Ramos (cell line): ENCODE results near the gene GP1BA.

ENCODE experiments used
- in situ Hi-C: fragments of 300-500 bp; cut with MboI; formaldehyde crosslinking; loops from one replicate; pipeline ENCODE4 v1.14.3; 2022; ENCODE audit warnings: low sequenced_read_pairs; ENCODE audit not compliant: unreplicated experiment

The GP1BA gene

DNA sequence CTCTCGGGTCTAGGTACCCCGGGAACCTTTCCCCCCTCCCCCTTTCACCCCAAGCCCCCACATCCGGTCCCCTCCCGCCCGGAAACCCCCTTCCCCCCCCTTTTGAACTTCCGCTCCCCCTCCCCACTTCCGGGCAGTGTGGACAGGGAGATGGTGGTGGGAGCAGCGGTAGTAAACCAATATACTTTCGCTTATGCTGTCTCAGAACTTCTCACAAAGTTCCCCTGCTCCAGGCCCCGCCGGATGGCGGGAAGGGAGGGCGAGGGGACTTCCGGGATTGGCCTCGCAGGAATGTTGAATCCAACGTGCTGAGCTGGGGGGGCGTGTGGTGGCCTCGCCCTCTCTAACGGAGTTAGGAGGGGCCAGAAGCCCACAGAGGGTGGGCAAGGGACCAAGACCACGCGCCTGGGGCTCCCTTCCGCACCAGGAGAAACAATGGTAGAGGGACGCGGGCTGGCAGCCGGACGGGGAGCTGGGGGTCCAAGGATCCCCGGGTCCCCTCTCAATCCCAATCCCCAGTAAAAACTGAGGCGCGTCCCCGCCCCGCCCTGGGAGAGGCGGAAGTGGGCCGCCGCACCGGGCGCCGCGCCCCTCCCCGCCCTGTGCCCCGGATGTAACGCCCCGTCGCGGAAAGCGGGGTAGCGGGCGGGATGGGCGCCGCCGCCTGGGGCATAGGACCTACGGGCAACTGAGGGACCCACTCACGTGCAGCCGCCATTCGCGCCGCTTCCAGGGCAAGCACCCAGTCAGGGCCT lies 15.5 kb downstream of the GP1BA start:
- in situ Hi-C loops = no loop called here

DNA sequence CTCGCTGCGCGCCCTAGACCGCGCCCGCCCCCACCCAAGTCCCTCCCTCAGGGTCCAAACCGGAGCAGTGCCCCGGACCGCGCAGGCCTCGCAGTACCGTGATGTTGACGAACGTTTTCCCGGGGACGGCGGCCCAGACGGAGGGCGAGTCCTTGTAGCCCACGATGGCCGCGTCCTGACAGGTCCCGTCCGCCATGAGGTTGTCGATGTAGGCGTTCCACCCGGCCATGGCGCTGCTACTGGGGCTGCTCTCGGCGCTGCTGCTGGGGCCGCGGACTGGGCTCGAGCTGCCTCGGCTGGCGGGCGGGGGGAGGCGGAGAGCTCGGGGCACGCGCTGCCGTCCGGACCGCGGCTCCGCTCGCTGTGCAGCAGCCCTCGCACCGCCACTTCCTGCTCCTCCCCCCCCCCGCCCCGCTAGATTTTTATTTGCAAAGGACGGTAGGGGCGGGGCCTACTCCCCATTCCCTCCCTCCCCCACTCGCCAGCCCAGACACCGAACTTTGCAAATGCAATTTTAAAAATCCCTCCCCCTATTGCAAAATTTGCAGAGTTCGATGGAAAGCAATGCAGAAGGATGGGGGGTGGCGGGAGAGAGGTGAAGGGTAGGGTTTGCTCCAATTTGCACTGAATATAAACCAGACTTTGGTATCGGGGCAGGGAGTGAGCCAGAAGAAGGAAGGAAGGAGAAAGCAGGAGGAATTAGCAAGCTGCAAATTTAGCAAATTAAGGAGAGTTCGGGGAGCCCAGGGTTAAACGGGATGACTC lies 16.3 kb downstream of the GP1BA start, which contains the start of gene PFN1:
PFN1 (minus strand) TSS at position 365 of the 765 bp plus-strand sequence; CDS start at position 229, 136 bp downstream.
- in situ Hi-C loops = no loop called here

DNA sequence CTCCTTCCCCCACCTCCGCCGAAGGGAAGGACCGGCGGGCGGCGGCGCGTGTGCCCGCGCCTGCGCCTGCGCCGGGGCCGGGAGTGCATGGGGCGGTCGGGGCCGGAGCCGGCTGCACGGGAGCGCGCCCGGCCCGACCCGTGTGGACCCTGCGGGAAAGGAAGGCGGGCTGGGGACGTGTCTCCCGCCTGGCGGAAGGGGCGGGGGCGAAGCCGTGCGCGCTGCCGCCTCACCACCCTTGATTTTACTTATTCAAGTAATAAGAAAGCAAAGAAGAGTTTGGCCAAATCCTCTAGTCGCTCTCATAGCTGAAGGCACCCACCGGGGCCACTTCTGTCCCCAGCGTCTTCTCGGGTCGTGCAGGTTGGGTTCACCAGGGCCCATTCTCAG lies 16.8 kb downstream of the GP1BA start:
- in situ Hi-C loops = no loop called here

DNA sequence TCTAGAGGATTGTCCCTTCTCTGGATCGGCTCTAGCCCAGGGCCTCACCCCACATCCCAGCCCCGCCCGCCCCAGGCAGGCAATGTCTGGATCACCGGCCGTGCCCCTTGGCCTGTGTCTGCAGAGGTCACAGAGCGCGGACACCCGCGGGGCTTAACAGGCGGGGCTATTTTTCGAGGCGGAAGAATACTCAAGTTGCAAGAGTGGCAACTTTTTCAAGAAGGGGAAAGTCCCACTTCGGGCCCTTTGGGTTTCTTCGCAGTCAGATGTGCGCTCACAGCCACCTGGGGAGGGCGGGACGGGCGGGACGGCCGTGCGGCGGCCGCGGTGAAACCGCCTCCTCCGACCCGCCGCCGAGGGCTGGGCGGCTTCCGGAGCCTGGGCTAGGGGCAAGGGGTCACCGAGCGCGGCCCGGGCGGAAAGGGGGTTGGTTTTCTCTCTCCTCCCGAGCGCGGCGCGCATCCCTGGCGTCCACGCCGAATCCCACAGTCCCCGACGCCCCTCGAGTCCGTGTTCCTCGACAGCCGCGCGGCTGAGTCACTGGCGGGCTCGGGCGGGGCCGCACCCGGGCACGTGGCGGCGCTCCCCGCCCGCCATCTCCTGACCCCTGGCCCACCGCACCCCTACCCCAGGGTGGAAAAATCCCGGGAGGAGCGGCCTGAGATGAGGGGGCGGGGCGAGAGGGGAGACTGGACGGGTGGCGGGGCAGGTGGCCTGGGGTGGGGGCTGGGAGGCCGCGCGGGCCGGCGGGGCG lies 17.4 kb downstream of the GP1BA start:
- in situ Hi-C loops = no loop called here

DNA sequence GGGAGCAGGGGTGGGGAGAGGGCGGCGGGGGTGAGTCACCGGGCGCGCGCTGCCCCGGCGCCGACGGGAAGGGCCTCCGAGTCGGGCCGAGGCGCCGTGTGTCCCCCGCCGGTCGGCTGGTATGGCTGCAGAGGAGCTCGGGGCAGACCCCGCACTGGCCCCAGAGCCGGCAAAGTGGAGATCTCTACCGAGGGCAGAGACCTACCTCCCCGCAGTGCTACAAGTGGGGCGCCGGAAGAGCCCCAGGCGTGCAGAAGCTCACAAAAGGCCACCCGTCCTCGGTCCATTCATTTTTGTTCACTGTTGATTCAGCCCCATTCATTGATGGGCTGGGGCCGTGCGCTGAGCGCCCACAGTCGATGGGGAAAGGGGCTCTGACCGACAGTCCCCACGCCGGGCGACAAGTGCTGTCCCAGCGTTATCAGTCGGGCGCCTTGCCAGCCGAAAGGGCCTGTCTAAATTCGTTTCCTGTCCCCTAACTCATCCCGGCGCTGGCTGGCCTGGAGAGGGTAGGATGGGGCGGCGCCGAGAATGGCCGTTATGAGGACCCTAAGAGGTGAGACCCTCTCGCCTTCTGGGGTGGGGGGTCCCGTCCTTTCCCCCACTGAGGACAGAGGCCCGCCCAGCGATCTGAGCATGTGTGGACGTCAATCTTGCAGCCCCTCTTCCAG lies 18.1 kb downstream of the GP1BA start:
- in situ Hi-C loops = no loop called here

DNA sequence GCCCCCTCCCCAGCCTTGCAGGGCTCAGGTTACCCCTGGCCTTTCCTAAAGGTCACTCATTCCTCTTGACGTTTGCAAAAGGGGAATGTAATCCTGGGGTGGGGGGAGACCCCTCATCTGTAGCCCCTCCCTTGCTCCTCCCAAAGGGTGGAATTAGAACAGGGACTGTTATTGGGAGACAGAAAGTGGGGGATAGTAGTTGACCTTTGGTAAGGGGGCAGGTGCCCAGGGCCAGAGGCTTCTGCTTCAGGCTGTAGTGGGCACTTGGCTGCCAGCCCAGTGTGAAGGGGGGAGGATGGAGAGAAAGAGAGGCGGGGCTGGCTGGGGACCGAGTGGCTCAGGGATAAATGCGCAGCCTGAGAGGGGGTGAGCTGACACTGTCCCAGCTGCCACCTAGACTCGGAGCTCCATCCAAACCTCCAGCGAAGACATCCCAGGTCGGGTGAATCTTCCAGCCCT lies 18.7 kb downstream of the GP1BA start, which contains the start of gene ENO3:
ENO3 (plus strand) TSS at position 374 of the 459 bp plus-strand sequence. CDS start 711 bp downstream, outside the sequence.
- in situ Hi-C loops = no loop called here

DNA sequence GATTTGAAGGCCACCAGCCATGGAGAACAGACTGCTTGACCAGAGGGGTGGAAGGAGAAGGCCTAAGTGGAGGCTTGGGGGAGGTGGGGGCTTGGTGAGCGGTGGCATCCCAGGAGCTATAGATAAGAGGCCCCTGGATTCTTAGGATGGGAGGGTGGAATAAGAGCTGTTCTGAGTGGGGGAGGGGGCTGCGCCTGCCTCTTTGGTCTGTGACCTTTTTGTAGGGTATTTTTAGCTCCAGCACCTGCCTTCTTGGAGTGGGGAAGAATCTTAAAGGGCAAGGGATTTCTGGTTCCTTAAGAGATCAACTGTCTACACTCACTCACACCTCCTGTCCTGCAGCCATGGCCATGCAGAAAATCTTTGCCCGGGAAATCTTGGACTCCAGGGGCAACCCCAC lies 19.4 kb downstream of the GP1BA start:
- in situ Hi-C loops = no loop called here

DNA sequence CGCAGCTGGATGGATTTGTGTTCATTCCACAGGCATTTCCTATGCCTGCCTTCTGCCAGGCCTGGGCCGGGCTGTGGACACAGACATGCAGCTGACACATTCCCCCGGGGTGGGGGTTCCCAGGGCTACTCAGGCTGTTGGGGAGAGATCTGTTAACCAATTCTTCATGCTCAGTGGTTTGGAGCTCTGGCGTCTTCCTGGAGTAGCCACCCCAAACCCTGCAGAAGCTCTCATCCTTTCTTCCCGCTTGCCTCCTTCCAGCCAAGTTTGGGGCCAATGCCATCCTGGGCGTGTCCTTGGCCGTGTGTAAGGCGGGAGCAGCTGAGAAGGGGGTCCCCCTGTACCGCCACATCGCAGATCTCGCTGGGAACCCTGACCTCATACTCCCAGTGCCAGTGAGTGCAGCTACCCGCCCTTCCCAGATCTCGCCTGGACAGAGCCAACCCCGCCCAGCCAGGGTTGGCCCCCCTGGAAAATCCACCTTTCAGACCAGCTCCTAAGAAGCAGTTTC lies 21.4 kb downstream of the GP1BA start:
- in situ Hi-C loops = no loop called here

DNA sequence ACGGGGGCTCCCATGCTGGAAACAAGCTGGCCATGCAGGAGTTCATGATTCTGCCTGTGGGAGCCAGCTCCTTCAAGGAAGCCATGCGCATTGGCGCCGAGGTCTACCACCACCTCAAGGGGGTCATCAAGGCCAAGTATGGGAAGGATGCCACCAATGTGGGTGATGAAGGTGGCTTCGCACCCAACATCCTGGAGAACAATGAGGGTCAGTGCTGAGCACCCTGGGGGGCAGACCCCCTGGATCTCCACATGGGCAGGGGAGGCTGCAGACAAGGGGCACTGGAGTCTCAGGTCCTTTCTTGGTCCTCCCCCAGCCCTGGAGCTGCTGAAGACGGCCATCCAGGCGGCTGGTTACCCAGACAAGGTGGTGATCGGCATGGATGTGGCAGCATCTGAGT lies 23.0 kb downstream of the GP1BA start:
- in situ Hi-C loops = no loop called here

DNA sequence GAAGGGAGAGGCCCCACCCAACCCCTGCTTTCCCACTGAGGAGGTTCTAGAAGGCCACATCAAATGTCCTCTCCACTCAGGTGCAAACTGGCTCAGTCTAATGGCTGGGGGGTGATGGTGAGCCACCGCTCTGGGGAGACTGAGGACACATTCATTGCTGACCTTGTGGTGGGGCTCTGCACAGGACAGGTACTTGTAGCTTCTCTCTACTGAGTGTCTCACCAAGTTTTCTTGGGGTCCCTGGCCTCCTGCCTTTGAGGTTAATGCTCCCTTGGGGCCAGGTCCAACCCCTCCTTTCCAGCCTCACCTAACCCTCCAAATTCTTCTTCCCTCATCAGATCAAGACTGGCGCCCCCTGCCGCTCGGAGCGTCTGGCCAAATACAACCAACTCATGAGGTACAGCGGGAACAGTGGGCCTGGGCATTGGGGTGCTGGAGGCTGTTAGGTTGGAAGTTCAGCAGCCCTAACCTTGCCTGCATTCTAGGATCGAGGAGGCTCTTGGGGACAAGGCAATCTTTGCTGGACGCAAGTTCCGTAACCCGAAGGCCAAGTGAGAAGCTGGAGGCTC lies 24.5 kb downstream of the GP1BA start:
- in situ Hi-C loops = no loop called here

DNA sequence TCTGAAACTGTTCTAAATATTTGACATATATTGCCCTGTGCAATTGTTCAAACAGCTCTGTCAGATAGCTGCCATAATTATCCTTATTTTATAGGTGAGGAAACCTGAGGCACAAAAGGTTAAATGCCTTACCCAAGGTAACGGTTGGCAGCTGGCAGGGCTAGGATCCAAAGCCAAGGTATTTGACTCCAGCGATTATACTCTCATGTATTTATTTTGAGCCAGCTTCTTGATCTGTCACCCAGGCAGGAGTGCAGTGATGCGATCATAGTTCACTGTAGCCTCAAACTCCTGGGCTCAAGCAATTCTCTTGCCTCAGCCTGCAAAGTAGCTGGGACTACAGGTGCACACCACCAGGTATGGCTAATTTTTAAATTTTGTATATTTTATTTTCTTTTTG lies 26.0 kb downstream of the GP1BA start:
- in situ Hi-C loops = no loop called here

DNA sequence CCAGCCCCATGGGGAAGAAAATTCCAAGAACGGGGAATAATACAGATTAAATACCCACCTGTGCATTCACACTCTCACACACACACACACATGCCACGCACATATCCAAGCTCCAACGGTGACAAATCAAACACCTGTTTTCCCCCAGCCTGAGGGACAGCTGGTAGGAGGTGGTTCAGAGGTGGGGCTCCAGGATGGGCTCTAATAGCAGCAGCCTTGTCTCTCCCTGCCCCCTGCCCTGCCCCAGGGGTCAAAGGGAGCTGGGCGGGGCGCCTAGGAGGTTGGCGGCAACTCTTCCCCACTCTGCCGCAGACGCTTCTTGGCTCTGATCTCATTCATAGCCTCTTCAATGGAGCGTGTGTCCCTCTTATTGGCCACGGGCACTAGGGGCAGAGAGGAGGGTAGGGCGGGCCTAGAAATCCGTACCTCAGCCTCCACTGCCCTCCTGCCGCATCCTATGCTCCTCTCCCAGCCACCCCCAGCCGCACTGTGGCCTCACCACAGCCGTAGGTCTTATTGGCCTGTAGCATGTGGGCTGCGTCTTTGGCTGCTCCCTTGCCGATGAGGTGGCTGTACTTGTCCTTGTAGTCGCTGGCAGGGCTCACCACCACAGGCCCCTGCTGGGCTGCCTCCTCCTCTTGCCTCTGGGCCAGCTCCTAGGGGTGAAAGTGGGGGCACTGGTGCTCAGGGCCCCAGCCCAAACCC lies 27.3 kb downstream of the GP1BA start:
- in situ Hi-C loops = no loop called here

DNA sequence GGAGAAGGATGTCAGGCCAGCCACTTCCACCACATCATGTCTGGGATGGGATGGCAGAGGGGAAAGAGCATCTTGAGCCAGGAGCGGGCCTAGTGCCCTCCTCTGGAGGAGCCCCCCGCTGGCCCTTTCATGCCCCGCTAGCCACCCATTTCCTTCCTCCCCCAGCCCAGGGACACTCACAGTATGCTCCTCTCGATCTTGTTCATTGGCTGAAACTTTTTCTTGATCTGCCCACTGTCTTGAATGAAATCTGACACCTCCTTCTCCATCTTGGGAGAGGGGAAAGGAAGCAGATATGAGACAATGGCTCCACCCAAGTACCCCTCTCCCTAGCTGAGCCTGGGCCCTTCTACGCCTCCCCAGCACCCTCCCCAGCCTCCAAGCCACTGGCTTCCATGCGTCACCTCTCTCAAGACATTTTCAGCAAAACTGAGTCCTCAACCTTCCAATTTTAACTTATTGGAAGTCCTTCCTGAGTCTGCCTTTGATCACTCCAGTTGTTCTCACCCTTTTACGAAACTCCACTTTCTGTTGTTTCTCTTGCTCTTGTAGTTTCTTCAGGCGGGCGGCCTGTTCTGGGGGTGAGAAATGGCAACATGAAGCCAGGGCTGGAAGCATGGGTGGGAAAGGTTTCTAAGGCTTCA lies 28.3 kb downstream of the GP1BA start:
- in situ Hi-C loops = no loop called here

DNA sequence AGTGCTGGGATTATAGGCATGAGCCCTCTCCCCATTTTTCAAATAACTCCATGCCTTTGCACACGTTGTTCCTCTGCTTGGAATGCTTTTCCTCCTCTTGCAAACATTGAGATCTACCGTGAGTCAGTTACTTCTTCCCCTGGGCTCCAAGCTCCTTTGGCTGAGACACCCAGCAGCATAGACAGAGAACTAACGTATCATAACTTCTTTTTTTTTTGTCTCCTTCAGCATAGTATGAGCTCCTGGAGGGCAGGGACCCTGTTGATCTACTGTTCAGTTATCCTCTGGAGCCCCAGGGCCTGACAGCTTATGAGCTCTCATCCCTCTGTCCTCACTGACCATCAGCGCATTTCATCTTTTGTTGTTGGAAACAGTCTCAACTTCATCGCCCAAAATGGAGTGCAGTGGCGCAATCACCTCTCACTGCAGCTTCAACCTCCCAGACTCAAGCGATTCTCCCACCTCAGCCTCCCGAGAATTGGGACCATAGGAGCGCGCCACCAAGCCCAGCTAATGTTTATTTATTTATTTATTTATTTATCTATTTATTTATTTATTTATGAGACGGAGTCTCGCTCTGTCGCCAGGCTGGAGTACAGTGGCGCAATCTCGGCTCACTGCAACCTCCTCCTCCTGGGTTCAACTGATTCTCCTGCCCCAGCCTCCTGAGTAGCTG lies 33.4 kb downstream of the GP1BA start:
- in situ Hi-C loops = no loop called here

DNA sequence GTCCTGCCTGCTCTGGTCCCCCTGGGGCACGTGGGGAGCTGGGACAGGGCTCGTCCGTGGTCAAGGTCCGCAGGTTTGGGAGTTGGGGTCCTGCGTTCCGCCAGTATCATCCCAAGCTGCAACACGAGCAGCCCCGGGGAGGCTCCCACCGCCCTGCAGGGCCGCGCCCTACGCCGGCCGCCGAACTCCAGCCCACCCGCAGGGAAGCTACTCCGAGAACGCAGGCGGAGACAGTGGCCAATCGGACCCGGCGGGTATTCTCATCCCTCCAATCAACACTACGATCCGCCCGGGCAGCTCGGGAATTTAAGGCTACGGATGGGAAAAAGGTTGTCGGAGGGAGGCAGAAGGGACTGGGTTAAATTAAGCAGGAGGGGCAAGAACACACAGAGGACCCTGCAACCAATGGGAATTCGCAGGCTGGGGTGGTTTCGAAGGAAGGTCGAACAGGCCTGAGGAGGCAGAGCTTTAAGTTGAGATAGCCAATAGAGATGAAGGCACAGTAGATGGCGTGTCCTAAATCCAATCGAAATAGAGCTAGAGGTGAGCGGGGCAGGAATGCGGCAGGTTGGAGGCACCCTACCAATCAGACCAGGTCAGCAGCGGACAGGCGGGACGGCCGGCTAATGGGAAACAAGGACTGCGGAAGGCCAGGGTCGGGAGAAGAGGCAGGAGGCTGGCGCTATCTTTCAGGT lies 34.9 kb downstream of the GP1BA start:
- in situ Hi-C loops = no loop called here

DNA sequence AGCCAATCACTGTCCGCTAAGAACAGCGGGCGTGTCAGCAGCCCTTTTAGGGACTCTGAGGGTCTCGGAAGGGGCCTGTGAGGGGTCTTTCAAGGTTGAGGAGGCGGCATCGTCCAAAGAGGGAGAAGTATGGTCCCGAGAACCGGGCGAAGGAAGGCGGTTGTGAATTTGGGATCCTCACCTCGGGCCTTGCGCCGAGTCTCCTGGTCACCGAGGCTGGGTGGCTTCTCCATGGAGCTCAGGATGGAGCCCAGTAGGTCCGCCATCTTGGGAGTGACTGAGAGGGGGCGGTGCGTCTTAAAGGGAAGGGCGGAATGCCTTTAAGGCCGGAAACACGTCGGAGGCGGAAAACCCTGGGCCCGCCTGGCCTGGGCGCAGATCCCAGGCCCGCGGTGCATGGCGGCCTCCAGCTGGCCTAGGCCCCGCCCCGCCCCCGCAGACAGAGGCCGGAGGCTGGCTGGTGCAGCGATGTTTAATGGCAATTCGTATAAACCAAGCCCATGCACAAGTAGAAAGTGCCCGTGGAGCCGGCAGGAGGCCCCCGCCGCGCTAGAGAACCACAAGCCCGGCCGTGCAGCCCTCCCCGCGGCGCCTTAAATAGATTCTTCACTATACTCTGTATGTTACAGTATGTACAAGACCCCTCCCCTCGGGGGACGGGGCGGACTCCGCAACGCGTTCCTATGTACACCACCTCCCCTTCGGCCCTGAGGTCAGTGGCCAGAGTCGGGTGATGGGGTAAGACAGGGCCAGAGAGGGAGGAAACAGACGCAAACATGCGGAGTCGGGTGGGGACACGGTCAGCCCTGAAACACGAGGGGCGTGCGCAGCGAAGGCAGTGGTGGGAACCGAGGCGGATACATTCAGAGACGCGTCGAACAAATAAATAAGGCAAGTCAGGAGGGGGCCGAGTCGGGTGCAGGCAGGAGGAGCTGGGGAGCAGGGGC lies 35.7 kb downstream of the GP1BA start, which contains the start of gene SPAG7:
SPAG7 (minus strand) TSS at position 279 of the 947 bp plus-strand sequence; CDS start at position 266, 13 bp downstream.
- in situ Hi-C loops = no loop called here
